T-helper 2 cell treated with Interferon-gamma antibody and Interleukin-4, amounts not matched to agents 5 μg/mL and 100 μg/mL, for 36 hours (primary cell): ENCODE data around the gene CSPG5.

Source experiments
- DNase-seq: peaks from one replicate; pipeline ENCODE4 v3.0.0; 2021; ENCODE audit warnings: low spot score
- H3K27ac Mint-ChIP-seq: one replicate; pipeline ENCODE4 v1.8.0; 2021; ENCODE audit warnings: mild to moderate bottlenecking, mixed read lengths
- H3K27me3 Mint-ChIP-seq: one replicate; pipeline ENCODE4 v1.8.0; 2021; ENCODE audit warnings: low read depth, mixed read lengths
- H3K36me3 Mint-ChIP-seq: one replicate; pipeline ENCODE4 v1.8.0; 2021; ENCODE audit warnings: low read depth, mixed read lengths
- H3K4me1 Mint-ChIP-seq: one replicate; pipeline ENCODE4 v1.8.0; 2021; ENCODE audit warnings: low read depth, mixed read lengths
- H3K4me3 Mint-ChIP-seq: one replicate; pipeline ENCODE4 v1.8.0; 2022; ENCODE audit warnings: mild to moderate bottlenecking, moderate library complexity, mixed read lengths
- H3K9me3 Mint-ChIP-seq: one replicate; pipeline ENCODE4 v1.8.0; 2021; ENCODE audit warnings: mixed read lengths

The CSPG5 gene

DNA sequence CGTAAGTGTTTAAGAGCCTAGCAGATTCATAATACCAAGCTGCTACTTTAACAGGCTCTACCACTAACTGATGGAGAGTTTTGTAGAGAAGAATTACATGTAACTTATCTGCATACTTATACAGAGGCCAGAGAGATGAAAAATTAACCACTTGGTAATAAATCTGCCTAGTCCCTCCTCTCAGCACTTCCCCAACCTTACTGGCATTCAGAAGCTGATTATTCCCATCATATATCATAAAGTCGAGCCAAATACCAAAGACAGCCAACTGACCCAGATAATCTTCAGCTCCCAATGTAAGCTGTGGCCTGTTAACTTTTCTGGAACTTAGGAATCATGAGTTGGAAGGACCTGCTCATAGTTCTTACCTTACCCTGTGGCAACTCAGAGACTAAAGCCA lies 25.5 kb upstream of the CSPG5 start:
- Mint-ChIP-seq H3K27ac (no peak overlapping the region), H3K36me3 (peaks cover 20% of the 10 kb centered on the region), H3K9me3 (no peaks in the 10 kb centered on the region), H3K4me1 (peaks cover 2% of the 10 kb centered on the region), H3K27me3 (no peaks in the 10 kb centered on the region), H3K4me3 (no peak overlapping the region)
- DNase-seq: no peak

DNA sequence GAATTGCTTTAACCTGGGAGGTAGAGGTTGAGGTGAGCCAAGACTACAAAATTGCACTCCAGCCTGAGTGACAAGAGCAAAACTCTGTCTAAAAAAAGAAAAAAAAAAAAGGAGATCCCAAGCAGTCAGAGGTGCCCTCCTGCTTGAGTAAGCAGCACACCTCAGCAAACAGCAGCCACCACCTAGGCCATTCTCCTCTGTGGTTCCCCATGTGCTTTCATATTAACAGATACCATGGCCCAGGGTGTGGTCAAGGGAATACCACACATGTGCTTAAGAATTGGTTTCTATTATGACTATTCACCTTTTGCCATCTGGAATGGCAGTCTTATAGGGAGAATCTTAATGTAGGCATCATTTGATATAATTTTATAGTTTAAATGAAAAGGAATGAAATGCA lies 24.7 kb upstream of the CSPG5 start:
- Mint-ChIP-seq H3K36me3 (peaks cover 15% of the 10 kb centered on the region), H3K9me3 (no peaks in the 10 kb centered on the region), H3K4me1 (peaks cover 2% of the 10 kb centered on the region), H3K27me3 (no peaks in the 10 kb centered on the region), H3K4me3 (no peak overlapping the region), H3K27ac (no peak overlapping the region)
- DNase-seq: no peak

DNA sequence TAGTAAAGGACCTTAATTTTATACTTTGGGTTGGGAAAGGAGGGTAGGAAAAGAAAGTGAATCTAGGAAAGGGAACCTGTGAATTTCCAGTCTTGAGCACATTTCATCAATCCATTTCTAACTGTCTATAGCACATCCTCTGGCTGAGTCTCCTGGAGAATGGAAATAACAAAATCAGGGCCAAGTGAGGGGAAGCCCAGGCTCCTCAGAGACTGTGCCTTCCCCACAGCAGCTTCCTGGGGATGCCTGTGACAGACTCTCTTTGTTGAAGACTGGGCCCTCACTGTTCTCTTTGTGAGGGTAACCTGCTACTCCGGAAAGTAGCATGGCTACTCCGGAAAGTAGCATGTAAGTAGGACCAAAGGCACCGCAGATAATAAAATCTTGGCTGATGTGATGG lies 22.6 kb upstream of the CSPG5 start:
- Mint-ChIP-seq H3K36me3 (peaks cover 17% of the 10 kb centered on the region), H3K9me3 (no peaks in the 10 kb centered on the region), H3K4me3 (no peak overlapping the region), H3K4me1 (peaks cover 2% of the 10 kb centered on the region), H3K27ac (no peak overlapping the region), H3K27me3 (no peaks in the 10 kb centered on the region)
- DNase-seq: no peak

DNA sequence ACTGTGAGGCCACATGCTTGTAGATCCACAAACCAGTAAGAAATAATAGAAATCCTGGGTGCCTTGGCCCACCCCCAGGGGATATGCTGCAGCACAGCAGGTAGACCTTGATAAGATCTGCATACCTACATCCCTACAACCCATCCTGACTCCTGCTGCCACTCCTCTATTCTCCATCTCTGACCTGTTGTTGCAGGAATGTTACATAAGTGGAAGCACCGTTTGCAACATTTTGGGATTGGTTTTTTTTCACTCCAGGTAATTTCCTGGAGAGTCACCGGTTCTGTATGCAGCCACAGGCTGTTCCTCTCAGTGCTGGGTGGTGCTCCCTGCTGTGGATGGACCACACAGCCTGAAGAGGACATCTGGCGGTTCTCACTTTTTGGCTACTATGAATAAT lies 16.1 kb upstream of the CSPG5 start:
- Mint-ChIP-seq H3K4me3 (no peak overlapping the region), H3K36me3 (peaks cover 22% of the 10 kb centered on the region), H3K4me1 (no peaks in the 10 kb centered on the region), H3K9me3 (no peaks in the 10 kb centered on the region), H3K27me3 (no peaks in the 10 kb centered on the region), H3K27ac (no peak overlapping the region)
- no peak for DNase-seq

DNA sequence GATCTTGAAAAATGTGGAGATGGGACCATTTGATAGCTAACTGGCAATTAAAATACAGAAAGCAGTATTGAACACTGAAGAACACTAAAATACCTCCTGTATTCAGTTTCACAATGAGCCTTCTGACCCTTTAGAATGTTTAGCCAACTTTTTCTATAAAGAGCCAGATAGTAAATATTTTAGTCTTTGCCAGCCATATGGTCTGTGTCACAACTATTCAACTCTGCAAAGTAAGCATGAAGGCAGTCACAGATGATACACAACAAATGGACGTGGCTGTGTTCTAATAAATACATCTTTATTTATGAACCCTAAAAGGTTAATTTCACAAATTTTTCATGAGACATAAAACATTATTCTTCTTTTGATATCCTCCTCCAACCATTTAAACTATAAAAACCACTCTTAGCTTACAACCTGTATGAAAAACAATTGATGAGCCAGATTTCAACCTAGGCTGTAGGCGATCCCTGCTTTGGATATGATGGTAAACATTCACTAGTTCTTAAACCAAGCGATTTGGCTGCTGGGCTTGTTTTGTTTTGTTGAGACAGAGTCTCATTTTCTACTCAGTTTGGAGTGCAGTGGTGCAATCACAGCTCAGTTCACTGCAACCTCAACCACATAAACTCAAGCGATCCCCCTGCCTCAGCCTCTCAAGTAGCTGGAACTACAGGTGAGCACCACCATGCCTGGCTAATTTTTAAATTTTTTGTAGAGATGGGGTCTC lies 13.6 kb upstream of the CSPG5 start:
- Mint-ChIP-seq H3K27me3 (no peaks in the 10 kb centered on the region), H3K4me1 (no peaks in the 10 kb centered on the region), H3K36me3 (peaks cover 31% of the 10 kb centered on the region), H3K9me3 (no peaks in the 10 kb centered on the region), H3K4me3 (no peak overlapping the region), H3K27ac (no peak overlapping the region)
- no peak for DNase-seq

DNA sequence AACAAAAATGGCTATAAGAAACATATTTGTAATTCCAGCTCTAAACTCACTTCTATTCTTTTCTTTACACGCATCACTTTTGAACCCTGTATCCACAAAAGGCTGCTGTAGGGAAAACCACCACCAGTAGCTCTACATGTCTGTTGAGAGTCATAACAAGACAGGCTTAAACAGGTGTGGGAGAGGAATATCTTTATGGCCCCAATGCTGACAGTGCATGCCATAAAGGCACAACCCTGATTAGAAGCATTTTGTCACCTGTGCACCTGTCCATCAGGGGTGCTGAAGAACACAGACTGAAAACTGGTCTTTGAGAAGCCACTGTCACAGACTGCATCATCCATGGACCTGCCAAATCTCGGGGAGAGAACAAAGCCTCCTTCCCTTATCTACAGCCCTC lies 11.6 kb upstream of the CSPG5 start:
- Mint-ChIP-seq H3K4me1 (no peaks in the 10 kb centered on the region), H3K27me3 (no peaks in the 10 kb centered on the region), H3K4me3 (no peak overlapping the region), H3K27ac (no peak overlapping the region), H3K9me3 (no peaks in the 10 kb centered on the region), H3K36me3 (peaks cover 34% of the 10 kb centered on the region)
- no peak for DNase-seq

DNA sequence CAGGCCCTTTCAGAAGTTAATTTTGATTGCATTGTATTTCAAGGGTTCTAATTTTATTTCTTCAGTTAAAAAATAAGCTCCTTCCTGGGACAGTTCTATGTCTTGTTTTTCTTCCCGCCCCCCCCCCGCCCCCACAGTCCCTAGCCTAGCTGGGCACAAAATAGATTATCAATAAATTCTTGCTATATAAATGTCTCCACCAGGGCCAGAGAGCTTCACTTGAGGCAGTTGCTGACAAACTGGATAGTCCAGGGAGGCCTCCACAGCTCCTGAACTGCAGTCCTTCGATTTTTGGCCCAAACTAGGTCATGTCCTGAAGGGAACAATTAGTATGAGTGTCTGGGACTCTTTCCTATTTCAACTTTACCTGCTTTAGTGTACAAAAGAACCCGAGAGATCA lies 9.9 kb upstream of the CSPG5 start:
- no peak overlapping the region for H3K4me3 Mint-ChIP-seq
- peaks cover 36% of the 10 kb centered on the region for H3K36me3 Mint-ChIP-seq
- H3K9me3 Mint-ChIP-seq: no peaks in the 10 kb centered on the region
- DNase-seq: no peak
- H3K4me1 Mint-ChIP-seq: no peaks in the 10 kb centered on the region
- H3K27ac Mint-ChIP-seq: no peak overlapping the region
- H3K27me3 Mint-ChIP-seq: no peaks in the 10 kb centered on the region

DNA sequence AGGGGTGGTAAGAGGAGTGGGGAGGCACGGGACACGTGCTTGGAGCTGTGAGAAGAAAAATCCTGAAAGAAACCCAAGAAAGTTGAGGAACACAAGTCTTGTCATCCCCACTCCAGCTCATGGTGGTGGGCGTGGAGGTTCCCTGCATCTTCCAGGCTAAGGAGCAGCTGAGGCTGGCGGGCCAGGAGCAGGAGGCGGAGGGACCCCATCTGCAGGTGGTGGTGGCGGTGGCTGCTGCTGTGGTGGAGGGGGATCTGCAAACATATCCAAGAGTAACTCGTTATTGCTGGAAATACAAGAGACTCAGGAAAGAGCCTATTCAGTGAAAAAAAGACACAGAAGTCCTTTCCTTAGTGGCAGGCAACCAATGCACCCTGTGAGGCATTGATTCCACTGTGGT lies 9.4 kb upstream of the CSPG5 start:
- no peak for DNase-seq
- Mint-ChIP-seq H3K4me3 (no peak overlapping the region), H3K4me1 (no peaks in the 10 kb centered on the region), H3K36me3 (peaks cover 33% of the 10 kb centered on the region), H3K27ac (no peak overlapping the region), H3K9me3 (no peaks in the 10 kb centered on the region), H3K27me3 (no peaks in the 10 kb centered on the region)

DNA sequence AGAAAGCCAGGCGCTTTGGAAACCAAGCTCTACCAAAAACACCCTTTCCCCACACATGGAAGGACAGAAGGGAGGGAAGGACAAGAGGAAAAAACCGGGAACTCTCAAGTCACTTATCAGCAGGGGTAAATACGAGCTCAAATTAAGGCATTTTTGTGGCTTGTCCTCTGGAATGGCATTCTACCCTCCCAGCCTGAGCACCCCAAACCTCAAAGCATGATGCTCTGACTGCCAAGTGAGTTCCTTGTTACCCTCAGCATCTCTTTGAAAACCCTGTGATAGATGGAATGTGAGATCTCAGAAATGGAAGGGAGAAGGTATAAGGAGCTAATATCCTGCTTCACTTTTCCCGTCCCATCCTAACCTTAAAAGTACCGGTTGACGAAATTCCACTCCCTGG lies 8.1 kb upstream of the CSPG5 start:
- no peaks in the 10 kb centered on the region for H3K27me3 Mint-ChIP-seq
- no peak overlapping the region for H3K27ac Mint-ChIP-seq
- H3K4me3 Mint-ChIP-seq: no peak overlapping the region
- peaks cover 33% of the 10 kb centered on the region for H3K36me3 Mint-ChIP-seq
- no peaks in the 10 kb centered on the region for H3K4me1 Mint-ChIP-seq
- DNase-seq: no peak
- H3K9me3 Mint-ChIP-seq: no peaks in the 10 kb centered on the region

DNA sequence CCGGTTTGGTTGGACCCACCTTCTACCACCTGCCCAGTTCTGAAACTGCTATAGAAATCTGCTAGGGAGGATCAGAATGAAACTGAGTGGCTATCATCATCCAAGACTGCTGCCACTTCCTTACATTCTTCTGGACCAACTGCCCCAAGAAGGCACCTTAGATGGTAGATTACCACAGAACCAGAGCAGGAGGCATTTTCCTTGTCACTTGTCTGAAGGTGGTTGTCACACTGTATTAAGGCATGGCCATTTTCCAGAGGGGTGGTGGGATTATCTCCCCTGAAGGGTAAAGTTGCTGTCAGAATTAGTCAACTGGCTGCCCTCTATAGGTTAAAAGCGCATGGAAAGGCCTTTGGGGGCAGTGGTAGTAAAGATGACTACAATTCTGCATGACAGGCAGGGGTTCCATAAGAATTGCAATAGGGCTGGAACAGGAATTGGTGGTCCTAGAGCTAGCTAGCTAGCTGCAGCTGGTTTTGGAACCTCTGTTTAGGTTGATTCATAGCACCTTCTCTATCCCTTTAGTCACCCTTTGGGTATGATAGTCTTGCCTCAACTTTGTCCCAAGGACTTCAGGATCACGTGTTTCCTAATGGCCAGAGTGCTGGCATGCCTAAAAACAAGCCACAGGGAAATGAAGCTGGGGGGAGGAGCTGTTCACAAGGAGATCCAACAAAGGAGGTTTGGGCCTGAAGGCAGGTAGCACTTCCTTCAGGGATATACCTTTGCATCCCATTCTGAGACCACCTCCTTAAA lies 4.8 kb upstream of the CSPG5 start:
- Mint-ChIP-seq H3K9me3 (no peaks in the 10 kb centered on the region), H3K36me3 (peaks cover 19% of the 10 kb centered on the region), H3K4me3 (no peak overlapping the region), H3K4me1 (no peaks in the 10 kb centered on the region), H3K27me3 (peaks cover 19% of the 10 kb centered on the region), H3K27ac (no peak overlapping the region)
- no peak for DNase-seq

DNA sequence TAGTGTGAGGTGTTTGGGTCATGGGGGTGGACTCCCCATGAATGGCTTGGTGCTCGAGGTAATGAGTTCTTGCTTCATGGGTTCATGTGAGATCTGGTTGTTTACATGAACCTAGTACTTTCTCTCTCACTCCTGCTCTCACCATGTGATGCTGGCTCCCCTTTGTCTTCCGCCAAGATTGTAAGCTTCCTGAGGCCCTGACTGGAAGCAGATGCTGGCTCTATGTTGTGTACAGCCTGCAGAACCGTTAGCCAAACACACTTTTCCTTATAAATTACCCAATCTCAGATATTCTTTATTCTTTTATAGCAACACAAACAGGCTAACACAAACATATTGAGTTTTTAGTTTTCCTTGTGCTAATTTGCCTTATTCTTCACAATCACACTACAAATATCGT lies 3.2 kb upstream of the CSPG5 start:
- Mint-ChIP-seq H3K4me1 (peaks cover 2% of the 10 kb centered on the region), H3K9me3 (no peaks in the 10 kb centered on the region), H3K27me3 (peaks cover 23% of the 10 kb centered on the region), H3K27ac (no peak overlapping the region), H3K4me3 (no peak overlapping the region), H3K36me3 (peaks cover 11% of the 10 kb centered on the region)
- no peak for DNase-seq

DNA sequence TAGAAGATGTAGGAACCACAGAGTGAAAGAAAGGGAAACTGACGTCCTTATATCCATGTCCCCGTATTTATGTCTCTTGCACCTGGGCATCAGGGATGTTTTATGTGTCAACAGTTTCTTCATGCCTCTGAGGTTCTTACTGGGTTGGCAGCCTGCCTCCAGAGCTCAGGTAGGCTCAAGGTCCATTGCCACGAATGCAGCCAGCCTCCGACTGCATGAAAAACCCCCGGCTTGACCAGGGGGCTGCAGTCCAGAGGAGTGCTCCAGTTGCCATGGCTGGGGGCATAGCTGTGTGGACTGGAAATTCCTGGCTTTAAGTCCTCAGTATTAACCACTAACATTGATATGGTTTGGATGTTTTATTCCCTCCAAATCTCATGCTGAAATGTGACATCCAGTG lies 2.8 kb upstream of the CSPG5 start:
- Mint-ChIP-seq H3K27ac (no peak overlapping the region), H3K27me3 (peaks cover 23% of the 10 kb centered on the region), H3K36me3 (peaks cover 11% of the 10 kb centered on the region), H3K4me1 (peaks cover 2% of the 10 kb centered on the region), H3K9me3 (no peaks in the 10 kb centered on the region), H3K4me3 (no peak overlapping the region)
- no peak for DNase-seq

DNA sequence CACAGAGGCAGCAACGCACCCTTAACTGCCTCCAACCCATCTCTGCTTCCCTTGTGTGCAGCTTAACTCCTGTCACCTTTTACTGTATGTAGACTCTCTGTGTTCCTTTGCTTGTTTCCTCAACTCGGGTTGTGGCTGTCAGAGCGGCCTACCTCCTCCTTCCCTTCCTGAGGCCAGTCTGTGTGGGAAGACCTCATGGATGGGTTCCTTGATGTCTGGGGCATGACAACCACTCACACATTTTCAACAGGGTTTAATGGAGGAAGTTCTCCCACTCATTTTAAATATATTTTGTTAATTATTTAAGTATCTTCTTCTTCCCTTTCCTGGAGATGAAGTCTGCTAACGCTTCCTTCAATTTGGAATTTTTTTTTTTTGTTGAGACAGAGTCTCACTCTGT lies 1.8 kb upstream of the CSPG5 start:
- no peak overlapping the region for H3K27ac Mint-ChIP-seq
- peaks cover 2% of the 10 kb centered on the region for H3K4me1 Mint-ChIP-seq
- no peak for DNase-seq
- H3K27me3 Mint-ChIP-seq: peaks cover 25% of the 10 kb centered on the region
- H3K9me3 Mint-ChIP-seq: no peaks in the 10 kb centered on the region
- H3K4me3 Mint-ChIP-seq: peak overlapping the region; percentile 36
- H3K36me3 Mint-ChIP-seq: peaks cover 8% of the 10 kb centered on the region

DNA sequence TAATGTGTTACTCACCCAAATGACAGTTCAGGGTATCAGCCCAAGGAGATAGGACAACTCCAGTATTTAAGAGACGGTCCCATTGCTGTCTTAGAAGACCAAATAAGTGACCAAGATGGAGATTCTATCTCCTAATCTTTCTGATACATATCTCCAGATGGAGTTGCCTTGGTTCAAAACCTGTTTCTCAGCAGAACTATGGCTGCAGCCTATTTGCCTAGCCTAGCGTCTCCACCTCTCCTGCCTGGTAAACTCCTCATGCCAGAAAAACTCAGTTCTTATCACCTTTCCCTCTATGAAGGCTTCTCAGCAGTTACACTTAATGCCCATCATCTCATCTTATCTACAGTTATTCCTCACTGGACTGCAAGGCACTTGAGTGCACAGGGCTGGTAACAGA lies 1.2 kb upstream of the CSPG5 start:
- no peak overlapping the region for H3K27ac Mint-ChIP-seq
- peaks cover 28% of the 10 kb centered on the region for H3K27me3 Mint-ChIP-seq
- H3K4me3 Mint-ChIP-seq: peak overlapping the region; percentile 36
- no peak for DNase-seq
- H3K4me1 Mint-ChIP-seq: peaks cover 2% of the 10 kb centered on the region
- peaks cover 3% of the 10 kb centered on the region for H3K36me3 Mint-ChIP-seq
- no peaks in the 10 kb centered on the region for H3K9me3 Mint-ChIP-seq
